HepG2 (cell line): ENCODE data around the gene TUBGCP5. TPM values are rescaled to one million over a fixed set of nuclear protein-coding genes. Genes with fewer than 3 reads are reported as not detected.
"Not testable (repeated sequence)": the region's sequence is repeated elsewhere in the genome, so short reads cannot be mapped to it uniquely, and the experiment has no call there.

Source experiments
- ATAC-seq: fragments of 200-7000 bp; cut with Tn5 transposase; 3 replicates; pipeline ENCODE4 v1.9.1; 2020; ENCODE audit warnings: mild to moderate bottlenecking, moderate library complexity
- BruUV-seq: library from RNA; stranded (reverse); fragments of 400-500 nt; replicated peaks from 2 replicates; lab custom pipeline; 2021; lab: Mats Ljungman, UMichigan
- CTCF ChIA-PET: fragments of 300-600 bp; formaldehyde crosslinking; extraction: SDS; loops from one replicate; lab custom pipeline; 2021; ENCODE audit warnings: low total read pairs, inconsistent platforms, low intra/inter-chr PET ratio; lab: Yijun Ruan, JAX
- POLR2A ChIA-PET: fragments of 350-600 bp; sonication (Branson Sonifier 250); formaldehyde crosslinking; loops from one replicate; lab custom pipeline; 2020; ENCODE audit warnings: antibody characterized with exemption, inconsistent platforms; lab: Yijun Ruan, JAX
- DNase-seq: peaks from one replicate; pipeline ENCODE4 v3.0.0-alpha.2; 2015; ENCODE audit warnings: low spot score
- FAIRE-seq: peaks from 3 replicates; lab custom pipeline; 2011; peaks lifted over from hg19 to GRCh38; lab: Jason Lieb, UNC
- H2AFZ ChIP-seq: one replicate; pipeline ENCODE4 v1.6.1; 2011; ENCODE audit warnings: low read length, inconsistent platforms
- H3K27ac ChIP-seq: fragments of 300-600 bp; 3 replicates; pipeline ENCODE4 v1.8.0; 2011; ENCODE audit warnings: mixed run types, mild to moderate bottlenecking, mixed read lengths, low read length, inconsistent platforms; ENCODE audit not compliant: insufficient read depth; ENCODE audit errors: extremely low read length
- H3K27me3 ChIP-seq, 2 experiments: fragments of 200-600 bp in 1 of 2; 2 replicates in 1 of 2; 3 replicates in 1 of 2; pipeline versions ENCODE4 v1.6.0 to v1.8.0; 2011; ENCODE audit warnings: low read length in 2 of 2, mild to moderate bottlenecking in 2 of 2, moderate library complexity in 2 of 2, inconsistent platforms in 1 of 2; ENCODE audit not compliant: insufficient read depth in 2 of 2, control insufficient read depth in 1 of 2
- H3K36me3 ChIP-seq, 2 experiments: fragments of 200-600 bp in 1 of 2; replicated peaks in 1 of 2; 2 replicates in 1 of 2; 3 replicates in 1 of 2; pipeline versions ENCODE4 v1.5.1 to v1.8.0; 2011; ENCODE audit warnings: low read length in 2 of 2, inconsistent platforms in 1 of 2; ENCODE audit not compliant: insufficient read depth in 2 of 2, control insufficient read depth in 1 of 2
- H3K4me1 ChIP-seq: 2 replicates; pipeline ENCODE4 v1.5.1; 2012; ENCODE audit warnings: low read length, inconsistent platforms; ENCODE audit not compliant: insufficient read depth
- H3K4me2 ChIP-seq: 2 replicates; pipeline ENCODE4 v1.6.0; 2011; ENCODE audit warnings: low read depth, low read length, inconsistent platforms
- H3K4me3 ChIP-seq, 3 experiments: fragments of 200-600 bp in 1 of 3; sonication (generic), shearing (Covaris generic) in 1 of 3; replicated peaks in 1 of 3; 2 replicates each; pipeline ENCODE4 v1.5.1; 2011 to 2016; ENCODE audit warnings: low read length in 3 of 3, inconsistent platforms in 2 of 3, low read depth in 2 of 3, mild to moderate bottlenecking in 2 of 3, control low read depth in 1 of 3, mixed read lengths in 1 of 3; ENCODE audit not compliant: insufficient read depth in 1 of 3
- H3K79me2 ChIP-seq: one replicate; pipeline ENCODE4 v1.6.1; 2011; ENCODE audit warnings: low read length, inconsistent platforms; ENCODE audit not compliant: insufficient read depth
- H3K9ac ChIP-seq: 2 replicates; pipeline ENCODE4 v1.6.0; 2011; ENCODE audit warnings: mild to moderate bottlenecking, low read depth, low read length, inconsistent platforms; ENCODE audit not compliant: insufficient read depth
- H3K9me3 ChIP-seq: 2 replicates; pipeline ENCODE4 v1.5.1; 2012; ENCODE audit warnings: mild to moderate bottlenecking, low read length
- H4K20me1 ChIP-seq: 2 replicates; pipeline ENCODE4 v1.6.0; 2011; ENCODE audit warnings: inconsistent platforms, mild to moderate bottlenecking, low read length, moderate library complexity; ENCODE audit not compliant: insufficient read depth
- WGBS: methylation state at CpG from one replicate; pipeline ENCODE4 v1.1.6; 2017; ENCODE audit warnings: low lambda C conversion rate; 5-methylcytosine and 5-hydroxymethylcytosine counted together
- in situ Hi-C: cut with HindIII; loops from 2 replicates; pipeline ENCODE4 v1.10.0; 2017; ENCODE audit warnings: low pct_unique_long_range_greater_than_20kb; ENCODE audit not compliant: extremely low pct_ligation_motif_present
- intact Hi-C: fragments of 100-400 bp; cut with micrococcal nuclease; formaldehyde crosslinking; loops from one replicate; pipeline ENCODE4 v1.10.0; 2022; ENCODE audit not compliant: unreplicated experiment
- polyA plus RNA-seq, 8 experiments: library from polyadenylated mRNA; depleted of rRNA in 3 of 8; stranded (reverse) in 7 of 8; unstranded in 1 of 8; fragments of >200 nt; fragmentation: Illumina TruSeq in 4 of 8; extraction: Trizol in 4 of 8; gene quantifications; 2 replicates each; pipeline versions ENCODE4 v1.2.1 to v1.2.3, GENCODE V29; 2011 to 2016; ENCODE audit warnings: low read depth in 4 of 8, missing spikeins in 1 of 8, mixed read lengths in 1 of 8; ENCODE audit not compliant: insufficient read depth in 1 of 8
- total RNA-seq, 5 experiments: library from RNA; depleted of rRNA; stranded (reverse); fragments of >200 nt; fragmentation: Illumina TruSeq; extraction: Trizol; gene quantifications; 2 replicates each; pipeline ENCODE4 v1.2.3, GENCODE V29; 2016; ENCODE audit warnings: low read depth in 1 of 5

TUBGCP5 gene
- total and polyA plus RNA-seq, 2 of the 13 experiments (the other 11 are each of a cell fraction or from before 2014, with no cell fraction given): 7.2 to 25.0 TPM

GRCh38 chr15:23043987-23044386 lies 4.6 kb upstream of the TUBGCP5 start:
- DNase-seq, CTCF ChIA-PET, POLR2A ChIA-PET, H3K27ac ChIP-seq, ATAC-seq, FAIRE-seq, H3K4me2 ChIP-seq, H2AFZ ChIP-seq, H3K27me3 ChIP-seq, H3K4me1 ChIP-seq, H3K4me3 ChIP-seq, H3K9ac ChIP-seq, BruUV-seq, H3K36me3 ChIP-seq, in situ Hi-C loops, H4K20me1 ChIP-seq, intact Hi-C loops, H3K9me3 ChIP-seq, H3K79me2 ChIP-seq: not testable (repeated sequence)
- no CpG with 5 or more reads among the region's 2 CpGs for WGBS

DNA sequence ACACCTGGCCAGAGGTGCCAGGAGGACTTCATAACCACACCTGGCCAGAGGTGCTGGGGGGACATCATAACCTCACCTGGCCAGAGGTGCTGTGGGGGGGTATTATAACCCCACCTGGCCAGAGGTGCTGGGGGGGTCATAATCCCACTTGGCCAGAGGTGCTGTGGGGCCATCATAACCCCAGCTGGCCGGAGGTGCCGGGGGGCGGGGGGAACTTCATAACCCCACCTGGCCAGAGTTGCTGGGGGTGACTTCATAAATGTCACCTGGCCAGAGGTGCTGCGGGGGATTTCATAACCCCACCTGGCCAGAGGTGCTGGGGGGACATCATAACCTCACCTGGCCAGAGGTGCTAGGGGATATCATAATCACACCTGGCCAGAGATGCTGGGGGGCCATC lies 4.2 kb upstream of the TUBGCP5 start:
- in situ Hi-C loops, BruUV-seq, H3K4me1 ChIP-seq, H3K27ac ChIP-seq, H3K9me3 ChIP-seq, DNase-seq, H3K4me2 ChIP-seq, ATAC-seq, H3K27me3 ChIP-seq, intact Hi-C loops, H4K20me1 ChIP-seq, H3K36me3 ChIP-seq, H3K9ac ChIP-seq, H2AFZ ChIP-seq, FAIRE-seq, CTCF ChIA-PET, H3K79me2 ChIP-seq, H3K4me3 ChIP-seq, POLR2A ChIA-PET: not testable (repeated sequence)
- 20% methylated on average over 1 of the region's 4 CpGs for WGBS

DNA sequence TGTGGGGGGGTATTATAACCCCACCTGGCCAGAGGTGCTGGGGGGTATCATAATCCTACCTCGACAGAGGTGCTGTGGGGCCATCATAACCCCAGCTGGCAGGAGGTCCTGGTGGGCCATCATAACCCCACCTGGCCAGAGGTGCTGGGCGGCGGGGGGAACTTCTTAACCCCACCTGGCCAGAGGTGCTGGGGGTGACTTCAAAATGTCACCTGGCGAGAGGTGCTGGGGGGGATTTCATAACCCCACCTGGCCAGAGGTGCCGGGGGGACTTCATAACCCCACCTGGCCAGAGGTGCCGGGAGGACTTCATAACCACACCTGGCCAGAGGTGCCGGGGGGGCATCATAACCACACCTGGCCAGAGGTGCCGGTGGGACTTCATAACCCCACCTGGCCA lies 2.4 kb upstream of the TUBGCP5 start:
- H3K4me3 ChIP-seq, intact Hi-C loops, H3K27ac ChIP-seq, in situ Hi-C loops, ATAC-seq, FAIRE-seq, H3K9ac ChIP-seq, POLR2A ChIA-PET, H4K20me1 ChIP-seq, H3K27me3 ChIP-seq, H3K9me3 ChIP-seq, H3K4me2 ChIP-seq, H2AFZ ChIP-seq, CTCF ChIA-PET, BruUV-seq, H3K36me3 ChIP-seq, DNase-seq: not testable (repeated sequence)
- H3K79me2 ChIP-seq: peaks cover 13% of the 10 kb centered on the region
- 30% methylated on average over 6 of the region's 8 CpGs for WGBS
- peaks cover 15% of the 10 kb centered on the region for H3K4me1 ChIP-seq
